Stimulated activated CD4-positive, alpha-beta T cell treated with anti-CD3 and anti-CD28 coated beads, TNF-alpha, amount 100 ng/mL, for 48 hours (primary cell): ENCODE results near the gene CD320.
A peak's percentile ranks its signal among the peaks of the same experiment; 100 is the strongest.
"Not testable (repeated sequence)": the region's sequence is repeated elsewhere in the genome, so short reads cannot be mapped to it uniquely, and the experiment has no call there.

Experiments used
- DNase-seq, 3 donors: peaks; one replicate each; pipeline ENCODE4 v3.0.0-alpha.2; 2020; ENCODE audit warnings: low read depth in 3 of 3

CD320 gene

GRCh38 chr19:8333767-8334457 lies 25.8 kb upstream of the CD320 start:
- no peak for DNase-seq

- no peak for DNase-seq
These were observed 25.0 kb upstream of the CD320 start for GRCh38 chr19:8332976-8333766.

GRCh38 chr19:8331263-8331845 lies 23.2 kb upstream of the CD320 start:
- DNase-seq, result no peak

GRCh38 chr19:8329996-8330395 lies 21.8 kb upstream of the CD320 start:
- DNase-seq, result no peak

GRCh38 chr19:8325454-8325853 lies 17.3 kb upstream of the CD320 start:
- no peak for DNase-seq

- DNase-seq, result no peak
These were observed 16.3 kb upstream of the CD320 start for GRCh38 chr19:8324186-8325050.

GRCh38 chr19:8323781-8324185 lies 15.6 kb upstream of the CD320 start:
- no peak for DNase-seq

GRCh38 chr19:8322638-8322997 lies 14.5 kb upstream of the CD320 start:
- no peak for DNase-seq

- DNase-seq, result no peak
These were observed 14.0 kb upstream of the CD320 start for GRCh38 chr19:8321986-8322637.

- peak; percentile 94 to 96 (median 95) for DNase-seq
These were observed 13.2 kb upstream of the CD320 start, which contains the start of the genes NDUFA7 and RPS28 for GRCh38 chr19:8321067-8321985. NDUFA7 (minus strand) TSS chr19:8321375; CDS start chr19:8321358, 17 bp downstream. RPS28 (plus strand) TSS chr19:8321496; CDS start chr19:8321531, 35 bp downstream.

GRCh38 chr19:8320564-8321066 lies 12.5 kb upstream of the CD320 start:
- DNase-seq, result no peak

- DNase-seq, result no peak
These were observed 11.8 kb upstream of the CD320 start for GRCh38 chr19:8319807-8320520.

GRCh38 chr19:8318835-8319234 lies 10.7 kb upstream of the CD320 start:
- not testable (repeated sequence) for DNase-seq

- no peak for DNase-seq
These were observed 8.4 kb upstream of the CD320 start for GRCh38 chr19:8316351-8317125.

- DNase-seq, result not testable (repeated sequence)
These were observed 7.0 kb upstream of the CD320 start for GRCh38 chr19:8314981-8315640.

GRCh38 chr19:8311461-8312260 lies 3.5 kb upstream of the CD320 start:
- no peak for DNase-seq
